ENCODE data around the gene MAP1LC3B2.

GRCh38 chr12:116556964-116557698 is 2.0 kb upstream of the MAP1LC3B2 start:
- TF ChIP-seq CTCF (IDR thresholded peaks at IDR 0.05; ENCODE audit: insufficient read depth, low read depth, low read length): no peak
- no peak for TF ChIP-seq EZH2 (IDR thresholded peaks at IDR 0.05; ENCODE audit: insufficient read depth, low read length)
